H1 (cell line): ENCODE measurements around the gene FITM2. TPM values are rescaled to one million over a fixed set of nuclear protein-coding genes. Genes with fewer than 3 reads are reported as not detected.

ENCODE experiments used
- CTCF ChIA-PET: fragments of 300-600 bp; sonication (Branson Sonifier 250); formaldehyde crosslinking; loops from one replicate; lab custom pipeline; 2021; ENCODE audit not compliant: partially characterized antibody; lab: Charles Lee
- POLR2A ChIA-PET: fragments of 300-600 bp; sonication (Branson Sonifier 250); formaldehyde crosslinking; loops from one replicate; lab custom pipeline; 2021; ENCODE audit warnings: inconsistent platforms; ENCODE audit not compliant: partially characterized antibody; lab: Charles Lee
- DNase-seq, 2 experiments: peaks; one replicate each; pipeline versions ENCODE4 v3.0.0 to v3.0.0-alpha.2; 2010 to 2022; ENCODE audit warnings: low spot score in 2 of 2, low read depth in 1 of 2, mixed read lengths in 1 of 2
- FAIRE-seq: peaks from 2 replicates; lab custom pipeline; 2011; peaks lifted over from hg19 to GRCh38; lab: Jason Lieb, UNC
- H2AFZ ChIP-seq: 2 replicates; pipeline ENCODE4 v1.8.1; 2012; ENCODE audit warnings: low read length, inconsistent platforms
- H2AK5ac ChIP-seq: 2 replicates; pipeline ENCODE4 v1.6.1; 2013; ENCODE audit warnings: low read depth, low read length
- H2BK120ac ChIP-seq: replicated peaks from 2 replicates; pipeline ENCODE3; 2013; ENCODE audit warnings: low read depth, low read length, inconsistent platforms
- H2BK12ac ChIP-seq: 2 replicates; pipeline ENCODE4 v1.6.1; 2013; ENCODE audit warnings: low read depth, low read length
- H2BK15ac ChIP-seq: 2 replicates; pipeline ENCODE4 v1.6.1; 2013; ENCODE audit warnings: low read length
- H2BK20ac ChIP-seq: 2 replicates; pipeline ENCODE4 v1.6.1; 2013; ENCODE audit warnings: low read length
- H2BK5ac ChIP-seq: 2 replicates; pipeline ENCODE4 v1.6.1; 2013; ENCODE audit warnings: low read depth, low read length
- H3K14ac ChIP-seq: 2 replicates; pipeline ENCODE4 v1.6.1; 2013; ENCODE audit warnings: inconsistent platforms; ENCODE audit not compliant: insufficient read length
- H3K18ac ChIP-seq: 2 replicates; pipeline ENCODE4 v1.6.1; 2013; ENCODE audit warnings: low read length; ENCODE audit errors: extremely low read depth
- H3K23ac ChIP-seq: 2 replicates; pipeline ENCODE4 v1.6.1; 2013; ENCODE audit warnings: inconsistent platforms; ENCODE audit not compliant: insufficient read length
- H3K23me2 ChIP-seq: 2 replicates; pipeline ENCODE4 v1.6.1; 2013; ENCODE audit warnings: low read depth, low read length
- H3K27ac ChIP-seq: 2 replicates; pipeline ENCODE4 v1.6.1; 2011; ENCODE audit warnings: low read depth, low read length, inconsistent platforms
- H3K27me3 ChIP-seq, 4 experiments: replicated peaks in 1 of 4; 1 replicate in 1 of 4; 2 replicates in 3 of 4; pipeline versions ENCODE4 v1.6.1 to v1.8.1; 2011 to 2013; ENCODE audit warnings: low read length in 3 of 4, mild to moderate bottlenecking in 3 of 4, inconsistent platforms in 2 of 4, mixed read lengths in 2 of 4, moderate library complexity in 1 of 4; ENCODE audit not compliant: control insufficient read depth in 3 of 4, insufficient read depth in 3 of 4; ENCODE audit errors: extremely low read depth in 1 of 4
- H3K36me3 ChIP-seq, 4 experiments: 2 replicates each; pipeline versions ENCODE4 v1.6.1 to v1.8.1; 2011 to 2013; ENCODE audit warnings: mild to moderate bottlenecking in 4 of 4, low read length in 3 of 4, moderate library complexity in 2 of 4, control low read depth in 1 of 4, inconsistent platforms in 1 of 4; ENCODE audit not compliant: insufficient read depth in 4 of 4, control insufficient read depth in 2 of 4
- H3K4ac ChIP-seq: replicated peaks from 2 replicates; pipeline ENCODE3; 2013; ENCODE audit warnings: low read length, low read depth, mixed read lengths, inconsistent platforms; ENCODE audit not compliant: insufficient read length
- H3K4me1 ChIP-seq, 4 experiments: replicated peaks in 1 of 4; 1 replicate in 1 of 4; 2 replicates in 3 of 4; pipeline versions ENCODE4 v1.6.1 to v1.8.1; 2011 to 2013; ENCODE audit warnings: low read length in 3 of 4, inconsistent platforms in 2 of 4, mixed read lengths in 1 of 4; ENCODE audit not compliant: insufficient read depth in 4 of 4, control insufficient read depth in 3 of 4
- H3K4me2 ChIP-seq, 2 experiments: 2 replicates each; pipeline versions ENCODE4 v1.6.1 to v1.8.1; 2011 to 2013; ENCODE audit warnings: low read depth in 2 of 2, low read length in 2 of 2, control low read depth in 1 of 2, inconsistent platforms in 1 of 2, mild to moderate bottlenecking in 1 of 2; ENCODE audit not compliant: insufficient read depth in 1 of 2
- H3K4me3 ChIP-seq, 4 experiments: fragments of 200-600, 300-600 bp in 1 of 4; sonication (generic), shearing (Covaris generic), sonication (Bioruptor Twin) in 1 of 4; 2 replicates each; pipeline versions ENCODE4 v1.5.1 to v1.8.1; 2011 to 2016; ENCODE audit warnings: low read length in 4 of 4, low read depth in 3 of 4, control low read depth in 2 of 4, inconsistent platforms in 2 of 4, mild to moderate bottlenecking in 2 of 4, mixed read lengths in 1 of 4, moderate library complexity in 1 of 4; ENCODE audit not compliant: insufficient read depth in 2 of 4; ENCODE audit errors: extremely low read depth in 1 of 4
- H3K56ac ChIP-seq: replicated peaks from 2 replicates; pipeline ENCODE3; 2013; ENCODE audit warnings: low read depth, mild to moderate bottlenecking, mixed read lengths, low read length, inconsistent platforms; ENCODE audit not compliant: insufficient read length
- H3K79me1 ChIP-seq: 2 replicates; pipeline ENCODE4 v1.6.1; 2013; ENCODE audit warnings: low read depth, low read length, control low read depth
- H3K79me2 ChIP-seq, 2 experiments: 2 replicates each; pipeline versions ENCODE4 v1.6.1 to v1.8.1; 2012 to 2013; ENCODE audit warnings: low read length in 2 of 2, mild to moderate bottlenecking in 2 of 2, inconsistent platforms in 1 of 2; ENCODE audit not compliant: insufficient read depth in 2 of 2, control insufficient read depth in 1 of 2
- H3K9ac ChIP-seq, 4 experiments: replicated peaks in 1 of 4; 1 replicate in 1 of 4; 2 replicates in 3 of 4; pipeline versions ENCODE4 v1.6.1 to v1.8.1; 2011 to 2013; ENCODE audit warnings: low read depth in 3 of 4, low read length in 3 of 4, control low read depth in 2 of 4, mild to moderate bottlenecking in 2 of 4, moderate library complexity in 2 of 4, inconsistent platforms in 1 of 4; ENCODE audit errors: extremely low read depth in 1 of 4
- H3K9me3 ChIP-seq, 2 experiments: 2 replicates each; pipeline versions ENCODE4 v1.6.1 to v1.8.1; 2012 to 2013; ENCODE audit warnings: mild to moderate bottlenecking in 2 of 2, moderate library complexity in 2 of 2, control low read depth in 1 of 2, inconsistent platforms in 1 of 2, low read depth in 1 of 2, low read length in 1 of 2, mixed read lengths in 1 of 2; ENCODE audit not compliant: insufficient read depth in 2 of 2
- H4K20me1 ChIP-seq, 2 experiments: replicated peaks in 1 of 2; 2 replicates each; pipeline versions ENCODE3 to v1.8.1; 2011 to 2013; ENCODE audit warnings: inconsistent platforms in 2 of 2, low read length in 2 of 2, mild to moderate bottlenecking in 1 of 2; ENCODE audit not compliant: insufficient read depth in 2 of 2, control insufficient read depth in 1 of 2
- H4K5ac ChIP-seq: 2 replicates; pipeline ENCODE4 v1.6.1; 2013; ENCODE audit warnings: low read length, low read depth, mixed read lengths, inconsistent platforms; ENCODE audit not compliant: insufficient read length
- H4K8ac ChIP-seq: 2 replicates; pipeline ENCODE4 v1.8.0; 2013; ENCODE audit warnings: mild to moderate bottlenecking, moderate library complexity, low read length, inconsistent platforms; ENCODE audit not compliant: insufficient read depth; ENCODE audit errors: extremely low read depth
- H4K91ac ChIP-seq: replicated peaks from 2 replicates; pipeline ENCODE3; 2013; ENCODE audit warnings: low read length, mixed read lengths, inconsistent platforms; ENCODE audit not compliant: insufficient read length
- CHD2 ChIP-seq: IDR thresholded peaks from 2 replicates; pipeline ENCODE4 v1.6.1; 2012; ENCODE audit warnings: low read length, improper control_type of control experiment
- RAD21 ChIP-seq, 2 experiments: IDR thresholded peaks in 1 of 2; conservative IDR thresholded peaks in 1 of 2; 2 replicates each; pipeline ENCODE4 v1.6.1; 2011; ENCODE audit warnings: low read depth in 2 of 2, low read length in 2 of 2, improper control_type of control experiment in 1 of 2, inconsistent platforms in 1 of 2, mild to moderate bottlenecking in 1 of 2, moderate library complexity in 1 of 2
- WGBS, 2 experiments: shearing (Covaris generic) in 1 of 2; methylation state at CpG; one replicate each; pipeline versions ENCODE4 v1.1.6 to v1.1.7; 2013 to 2015; ENCODE audit warnings: low lambda C conversion rate in 2 of 2, mixed read lengths in 2 of 2, inconsistent platforms in 1 of 2, low coverage in 1 of 2, missing lambda C conversion rate in 1 of 2; ENCODE audit not compliant: insufficient replicate concordance in 2 of 2, insufficient coverage in 1 of 2, insufficient read length in 1 of 2; ENCODE audit errors: extremely low coverage in 1 of 2, missing lambda C conversion rate in 1 of 2; 5-methylcytosine and 5-hydroxymethylcytosine counted together
- polyA plus RNA-seq, 7 experiments: library from polyadenylated mRNA; depleted of rRNA in 3 of 7; stranded (reverse) in 5 of 7; unstranded in 2 of 7; fragments of >200 nt in 5 of 7; fragments of 200-250 nt in 2 of 7; gene quantifications; 1 replicate in 5 of 7; 2 replicates in 1 of 7; 4 replicates in 1 of 7; pipeline versions ENCODE4 v1.2.1 to v1.2.3, GENCODE V29; 2011 to 2013; ENCODE audit warnings: missing spikeins in 2 of 7, mixed read lengths in 2 of 7
- total RNA-seq: library from RNA; stranded (reverse); fragmentation: NEBNext Ultra II Directional; extraction: Animal tissue kit (Norgen Biotek cat#: 25700); gene quantifications from 2 replicates; pipeline ENCODE4 v1.2.1, GENCODE V29; 2021
- TF ChIP-seq, protein P1 (sequence below), 3 experiments: IDR thresholded peaks; 1 replicate in 2 of 3; 2 replicates in 1 of 3; pipeline versions ENCODE4 v1.5.1 to v1.6.1; 2011; ENCODE audit warnings: low read length in 3 of 3, mild to moderate bottlenecking in 3 of 3, inconsistent platforms in 2 of 3, low read depth in 1 of 3, moderate library complexity in 1 of 3; ENCODE audit not compliant: insufficient read depth in 1 of 3; ENCODE audit errors: control extremely low read depth in 1 of 3

The FITM2 gene
- total and polyA plus RNA-seq, 2 of the 8 experiments (the other 6 are each of a cell fraction or from before 2014, with no cell fraction given), result 1.1 to 2.1 TPM

DNA sequence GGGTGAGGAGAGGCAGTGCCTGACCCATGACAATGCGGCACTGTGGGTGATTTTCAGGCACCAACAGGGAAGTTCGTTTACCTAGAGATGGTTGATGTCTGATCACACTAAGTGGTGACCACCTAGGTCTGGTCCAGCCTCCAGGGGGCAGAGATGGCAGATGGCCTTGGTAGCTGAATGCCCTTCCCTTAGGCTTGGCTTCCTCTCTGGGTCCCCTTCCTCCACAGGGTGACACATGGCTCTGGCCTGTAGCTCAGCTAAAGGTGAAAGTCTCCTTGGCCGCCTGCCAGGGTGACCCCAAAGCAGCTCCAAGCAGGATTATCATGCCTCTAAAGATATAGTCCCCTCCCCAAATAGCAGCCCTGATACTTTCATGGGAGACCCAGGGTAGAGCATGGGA, 57.5 kb downstream of the FITM2 start:
- Histone ChIP-seq H2BK5ac (no peak overlapping the region), H2AFZ (no peak overlapping the region), H3K27ac (no peak overlapping the region), H2BK20ac (no peak overlapping the region), H2BK15ac (no peak overlapping the region), H3K23me2 (no peaks in the 10 kb centered on the region), H3K79me1 (no peaks in the 10 kb centered on the region), H3K27me3 (no peaks in the 10 kb centered on the region; a peak in 1 of 7 replicates), H3K4me1 (peaks cover 0 to 7% (median 1%) of the 10 kb centered on the region in 4 experiments; a peak in 4 of 7 replicates), H3K14ac (no peak overlapping the region), H3K9me3 (no peaks in the 10 kb centered on the region), H3K4ac (no peak overlapping the region), H3K4me3 (no peak overlapping the region), H4K91ac (no peak overlapping the region), H2BK120ac (no peak overlapping the region), H2BK12ac (0 out of 2 replicates have a peak overlapping the region, but pooled peaks have one; percentile 17), H3K79me2 (no peaks in the 10 kb centered on the region), H3K4me2 (no peak overlapping the region), H2AK5ac (no peak overlapping the region; the same call in 1 of the 2 replicates), H4K20me1 (peaks cover 0 to 4% of the 10 kb centered on the region in 2 experiments), H3K56ac (no peak overlapping the region), H3K23ac (no peak overlapping the region), H3K36me3 (no peaks in the 10 kb centered on the region), H3K9ac (no peak overlapping the region), H4K5ac (no peak overlapping the region), H3K18ac (no peak overlapping the region; the same call in 1 of the 2 replicates), H4K8ac (no peak overlapping the region)
- WGBS, 2 experiments, result 75% methylated on average over 3 of the region's 3 CpGs; no CpG with 5 or more reads in 1 of the 2 experiments
- CTCF ChIA-PET, result interaction anchor here (0.9 to 4.8 kb wide), 14 partner anchors 10 to 212 kb away, joined by 3 to 31 read pairs (median 6); no protein-coding TSS in a partner anchor
- TF ChIP-seq RAD21 (IDR thresholded peaks at IDR 0.05 in 1 of 2, conservative IDR thresholded peaks at IDR 0.05 in 1 of 2; ENCODE audit: low read depth in 2 of 2, low read length in 2 of 2) (peak in 1 of 2 experiments; percentile 24; a peak in 1 of 4 replicates), CHD2 (no peak)
- TF ChIP-seq, protein P1, sequence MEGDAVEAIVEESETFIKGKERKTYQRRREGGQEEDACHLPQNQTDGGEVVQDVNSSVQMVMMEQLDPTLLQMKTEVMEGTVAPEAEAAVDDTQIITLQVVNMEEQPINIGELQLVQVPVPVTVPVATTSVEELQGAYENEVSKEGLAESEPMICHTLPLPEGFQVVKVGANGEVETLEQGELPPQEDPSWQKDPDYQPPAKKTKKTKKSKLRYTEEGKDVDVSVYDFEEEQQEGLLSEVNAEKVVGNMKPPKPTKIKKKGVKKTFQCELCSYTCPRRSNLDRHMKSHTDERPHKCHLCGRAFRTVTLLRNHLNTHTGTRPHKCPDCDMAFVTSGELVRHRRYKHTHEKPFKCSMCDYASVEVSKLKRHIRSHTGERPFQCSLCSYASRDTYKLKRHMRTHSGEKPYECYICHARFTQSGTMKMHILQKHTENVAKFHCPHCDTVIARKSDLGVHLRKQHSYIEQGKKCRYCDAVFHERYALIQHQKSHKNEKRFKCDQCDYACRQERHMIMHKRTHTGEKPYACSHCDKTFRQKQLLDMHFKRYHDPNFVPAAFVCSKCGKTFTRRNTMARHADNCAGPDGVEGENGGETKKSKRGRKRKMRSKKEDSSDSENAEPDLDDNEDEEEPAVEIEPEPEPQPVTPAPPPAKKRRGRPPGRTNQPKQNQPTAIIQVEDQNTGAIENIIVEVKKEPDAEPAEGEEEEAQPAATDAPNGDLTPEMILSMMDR (IDR thresholded peaks at IDR 0.05; ENCODE audit: control extremely low read depth in 1 of 3, insufficient read depth in 1 of 3, low read depth in 1 of 3, low read length in 3 of 3), result peak; percentile 42 to 60 (median 48)
- FAIRE-seq (no peak), DNase-seq (no peak)
- POLR2A ChIA-PET, result no interaction called here
